ENCODE results near the gene B9D1. TPM values are rescaled to one million over a fixed set of nuclear protein-coding genes. Genes with fewer than 3 reads are reported as not detected.

B9D1 gene
- total RNA-seq, 2 experiments from 2014 or later = 21.1 to 38.1 TPM

- DNase-seq (ENCODE audit: low spot score) = no peak
- ChIA-PET CTCF (ENCODE audit: unreplicated experiment) (no interaction called here), POLR2A (interaction anchor here (1.2 kb wide), 1 partner anchor 9 kb away, joined by 4 read pairs; the partner anchor contains the start of gene RNF112)
- no peaks in the 10 kb centered on the region for H4K20me1 ChIP-seq (ENCODE audit: insufficient read depth, low read length)
- intact Hi-C loops (cut with micrococcal nuclease; ENCODE audit: unreplicated experiment) = no loop called here
- H3K36me3 ChIP-seq (ENCODE audit: insufficient read depth, low read length) = no peaks in the 10 kb centered on the region
- H3K9me2 ChIP-seq (ENCODE audit: insufficient read depth, low read length) = no peaks in the 10 kb centered on the region
- H2AFZ ChIP-seq (ENCODE audit: low read length) = no peak overlapping the region
- TF ChIP-seq EZH2phosphoT487 (IDR thresholded peaks at IDR 0.05; ENCODE audit: borderline replicate concordance, low read depth, low read length) (no peak), CTCF (conservative IDR thresholded peaks at IDR 0.05; ENCODE audit: low read length) (no peak)
- H3K9me3 ChIP-seq (ENCODE audit: low read length) = no peaks in the 10 kb centered on the region
- H3K27ac ChIP-seq (ENCODE audit: low read depth, low read length, poor library complexity, severe bottlenecking) = no peak overlapping the region
- no peak overlapping the region for H3K4me2 ChIP-seq (ENCODE audit: low read length)
- H3K4me1 ChIP-seq (ENCODE audit: insufficient read depth, low read length, poor library complexity, severe bottlenecking) = peaks cover 13% of the 10 kb centered on the region
- H3K4me3 ChIP-seq (ENCODE audit: low read depth, low read length, poor library complexity, severe bottlenecking) = no peak overlapping the region
- no TSS peak for BruUV-seq (replicated peaks)
- H3K79me2 ChIP-seq (ENCODE audit: insufficient read depth, low read depth, low read length) = no peaks in the 10 kb centered on the region
Observed at GRCh38 chr17:19402171-19402570, 39.6 kb upstream of the B9D1 start.

GRCh38 chr17:19401321-19402010 lies 38.9 kb upstream of the B9D1 start:
- intact Hi-C loops (cut with micrococcal nuclease; ENCODE audit: unreplicated experiment) = no loop called here
- Histone ChIP-seq H3K36me3 (ENCODE audit: insufficient read depth, low read length) (no peaks in the 10 kb centered on the region), H3K4me2 (ENCODE audit: low read length) (no peak overlapping the region), H3K79me2 (ENCODE audit: insufficient read depth, low read depth, low read length) (no peaks in the 10 kb centered on the region), H4K20me1 (ENCODE audit: insufficient read depth, low read length) (no peaks in the 10 kb centered on the region), H3K4me1 (ENCODE audit: insufficient read depth, low read length, poor library complexity, severe bottlenecking) (peaks cover 13% of the 10 kb centered on the region), H3K27ac (ENCODE audit: low read depth, low read length, poor library complexity, severe bottlenecking) (no peak overlapping the region), H3K9me2 (ENCODE audit: insufficient read depth, low read length) (no peaks in the 10 kb centered on the region), H3K9me3 (ENCODE audit: low read length) (no peaks in the 10 kb centered on the region), H2AFZ (ENCODE audit: low read length) (no peak overlapping the region), H3K4me3 (ENCODE audit: low read depth, low read length, poor library complexity, severe bottlenecking) (no peak overlapping the region)
- ChIA-PET POLR2A (interaction anchor here (1.2 kb wide), 1 partner anchor 10 kb away, joined by 4 read pairs; the partner anchor contains the start of gene RNF112), CTCF (ENCODE audit: unreplicated experiment) (no interaction called here)
- no peak for DNase-seq (ENCODE audit: low spot score)
- no TSS peak for BruUV-seq (replicated peaks)
- TF ChIP-seq EZH2phosphoT487 (IDR thresholded peaks at IDR 0.05; ENCODE audit: borderline replicate concordance, low read depth, low read length) = no peak

GRCh38 chr17:19399750-19400450 lies 37.4 kb upstream of the B9D1 start:
- Histone ChIP-seq H4K20me1 (ENCODE audit: insufficient read depth, low read length) (no peaks in the 10 kb centered on the region), H3K4me1 (ENCODE audit: insufficient read depth, low read length, poor library complexity, severe bottlenecking) (peaks cover 13% of the 10 kb centered on the region), H3K4me2 (ENCODE audit: low read length) (no peak overlapping the region), H3K27ac (ENCODE audit: low read depth, low read length, poor library complexity, severe bottlenecking) (no peak overlapping the region), H2AFZ (ENCODE audit: low read length) (no peak overlapping the region), H3K9me3 (ENCODE audit: low read length) (no peaks in the 10 kb centered on the region), H3K9me2 (ENCODE audit: insufficient read depth, low read length) (no peaks in the 10 kb centered on the region), H3K36me3 (ENCODE audit: insufficient read depth, low read length) (no peaks in the 10 kb centered on the region), H3K79me2 (ENCODE audit: insufficient read depth, low read depth, low read length) (no peaks in the 10 kb centered on the region), H3K4me3 (ENCODE audit: low read depth, low read length, poor library complexity, severe bottlenecking) (no peak overlapping the region)
- ChIA-PET POLR2A (no interaction called here), CTCF (ENCODE audit: unreplicated experiment) (no interaction called here)
- BruUV-seq (replicated peaks) = no TSS peak
- intact Hi-C loops (cut with micrococcal nuclease; ENCODE audit: unreplicated experiment) = no loop called here
- DNase-seq (ENCODE audit: low spot score) = no peak
- TF ChIP-seq CTCF (conservative IDR thresholded peaks at IDR 0.05; ENCODE audit: low read length) (no peak), EZH2phosphoT487 (IDR thresholded peaks at IDR 0.05; ENCODE audit: borderline replicate concordance, low read depth, low read length) (no peak)

Measured in OCI-LY7 (cell line).